ENCODE data around the gene CEP83. TPM values are rescaled to one million over a fixed set of nuclear protein-coding genes. Genes with fewer than 3 reads are reported as not detected.
A peak's percentile ranks its signal among the peaks of the same experiment; 100 is the strongest.

The CEP83 gene, protein sequence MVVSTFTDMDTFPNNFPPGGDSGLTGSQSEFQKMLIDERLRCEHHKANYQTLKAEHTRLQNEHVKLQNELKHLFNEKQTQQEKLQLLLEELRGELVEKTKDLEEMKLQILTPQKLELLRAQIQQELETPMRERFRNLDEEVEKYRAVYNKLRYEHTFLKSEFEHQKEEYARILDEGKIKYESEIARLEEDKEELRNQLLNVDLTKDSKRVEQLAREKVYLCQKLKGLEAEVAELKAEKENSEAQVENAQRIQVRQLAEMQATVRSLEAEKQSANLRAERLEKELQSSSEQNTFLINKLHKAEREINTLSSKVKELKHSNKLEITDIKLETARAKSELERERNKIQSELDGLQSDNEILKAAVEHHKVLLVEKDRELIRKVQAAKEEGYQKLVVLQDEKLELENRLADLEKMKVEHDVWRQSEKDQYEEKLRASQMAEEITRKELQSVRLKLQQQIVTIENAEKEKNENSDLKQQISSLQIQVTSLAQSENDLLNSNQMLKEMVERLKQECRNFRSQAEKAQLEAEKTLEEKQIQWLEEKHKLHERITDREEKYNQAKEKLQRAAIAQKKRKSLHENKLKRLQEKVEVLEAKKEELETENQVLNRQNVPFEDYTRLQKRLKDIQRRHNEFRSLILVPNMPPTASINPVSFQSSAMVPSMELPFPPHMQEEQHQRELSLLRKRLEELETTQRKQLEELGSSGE
- total RNA-seq, result 10 to 100 TPM; 12.8 to 15.0 TPM

DNA sequence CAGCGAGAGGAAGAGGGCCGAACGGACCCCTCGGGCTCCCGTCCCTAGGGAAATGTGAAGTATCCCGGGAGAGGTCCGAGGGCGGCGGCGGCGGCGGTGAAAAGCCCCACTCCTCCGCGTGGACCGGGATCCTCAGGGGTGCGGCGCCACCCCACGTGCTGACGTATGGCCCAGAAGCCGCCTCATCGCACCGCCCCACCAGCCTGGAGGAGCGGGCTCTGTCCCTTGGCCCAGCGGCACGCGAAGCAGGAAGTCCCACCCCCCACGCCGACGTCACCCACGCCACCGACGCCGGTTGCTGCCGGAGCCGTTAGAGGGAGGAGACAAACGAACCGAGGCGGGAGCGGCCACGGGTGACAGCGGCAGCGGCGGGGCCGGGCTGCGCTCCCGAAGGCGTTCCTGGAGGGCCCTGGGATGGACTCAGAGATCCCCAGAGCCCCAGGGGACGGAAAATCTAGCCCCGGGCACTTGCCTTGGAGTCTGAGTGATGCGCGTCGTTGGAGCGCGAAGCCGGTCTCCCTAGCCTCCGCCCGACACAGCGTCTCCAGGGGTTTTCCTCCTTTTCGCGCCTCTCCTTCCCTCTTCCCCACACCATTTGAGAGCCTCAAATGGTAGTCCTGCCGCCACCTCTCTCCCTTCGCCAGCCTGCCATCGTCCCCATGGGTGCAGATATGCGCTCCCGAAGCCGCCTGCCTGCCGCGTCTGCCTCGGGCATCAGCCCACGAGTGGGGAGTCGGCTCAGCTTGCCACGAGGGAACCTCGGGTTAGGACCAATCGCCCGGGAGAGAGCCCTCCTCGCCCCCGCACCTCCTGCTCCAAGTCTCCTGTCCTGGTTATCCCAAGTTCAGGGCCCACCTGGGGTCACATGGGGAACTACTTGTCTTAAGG lies at the start of gene CEP83:
Gene CEP83, minus strand, starts transcription at position 140 of the 888 bp plus-strand sequence. CDS start 47,377 bp downstream, outside the sequence.
- CTCF ChIA-PET, result interaction anchor here (0.9 to 1.3 kb wide), 5 partner anchors 197 to 613 kb away, joined by 3 to 6 read pairs (median 4); partner anchors contain the start of gene NR2C1

DNA sequence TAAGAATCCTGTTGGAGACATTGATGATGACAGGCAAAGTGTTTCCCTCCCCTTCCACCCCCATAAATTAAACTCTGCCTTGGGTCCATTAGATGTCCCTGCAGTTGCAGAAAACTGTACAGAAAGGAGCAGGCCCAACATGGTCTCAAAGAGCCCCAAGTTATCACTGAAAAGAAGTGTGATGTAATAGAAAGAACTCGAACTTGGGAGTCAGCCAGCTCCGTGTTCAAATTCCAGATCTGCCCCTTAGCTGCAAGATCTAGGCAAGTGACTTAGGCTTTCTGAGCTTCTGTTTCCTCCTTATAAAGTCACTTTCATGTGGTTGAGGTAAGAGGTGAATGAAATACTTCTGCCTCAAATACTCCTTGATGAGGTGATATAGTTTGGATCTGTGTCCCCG lies 49.6 kb upstream of the CEP83 start:
- POLR2A ChIA-PET, result no interaction called here
- CTCF ChIA-PET, result no interaction called here
- Mint-ChIP-seq H3K4me3 (no peak overlapping the region), H3K27ac (no peak overlapping the region), H3K36me3 (ENCODE audit: low read depth) (no peaks in the 10 kb centered on the region), H3K9me3 (peaks cover 2% of the 10 kb centered on the region), H3K27me3 (no peaks in the 10 kb centered on the region), H3K4me1 (no peaks in the 10 kb centered on the region)
- no peak for DNase-seq

More for the DNA sequence above, at the start of gene CEP83:
- H3K4me1 Mint-ChIP-seq, result peaks cover 32% of the 10 kb centered on the region
- peak within 1 kb of the TSS; percentile 89 for H3K4me3 Mint-ChIP-seq
- DNase-seq, result peak; percentile 97
- peak within 1 kb of the TSS; percentile 83 for H3K27ac Mint-ChIP-seq
- peaks cover 21% of the 10 kb centered on the region for H3K36me3 Mint-ChIP-seq (ENCODE audit: low read depth)
- H3K27me3 Mint-ChIP-seq, result peaks cover 3% of the 10 kb centered on the region
- POLR2A ChIA-PET, result interaction anchor here (0.7 to 1.8 kb wide), 9 partner anchors 9 to 1018 kb away, joined by 3 to 11 read pairs (median 3); partner anchors contain the start of gene UBE2N
- H3K9me3 Mint-ChIP-seq, result peaks cover 3% of the 10 kb centered on the region

DNA sequence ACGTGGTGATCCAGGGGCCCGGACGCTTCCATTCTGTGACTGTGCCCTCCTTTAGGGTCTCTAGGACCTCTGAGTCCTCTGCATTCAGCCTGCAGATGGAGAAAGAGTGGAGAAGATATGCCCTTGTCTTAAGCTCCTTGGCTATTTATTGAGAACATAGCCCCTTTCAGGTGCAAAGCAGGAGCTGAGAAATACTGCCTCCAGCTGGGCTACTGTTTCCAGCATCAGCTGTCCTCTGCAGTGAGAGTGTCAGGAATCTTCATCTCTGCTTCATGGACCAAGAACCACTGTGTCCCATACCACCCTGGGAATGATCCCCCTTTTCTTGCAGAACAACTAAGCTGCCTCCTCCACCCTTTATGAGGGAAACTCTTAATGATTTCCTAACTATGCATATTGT lies 47.8 kb upstream of the CEP83 start:
- Mint-ChIP-seq H3K27me3 (no peaks in the 10 kb centered on the region), H3K4me1 (no peaks in the 10 kb centered on the region), H3K9me3 (no peaks in the 10 kb centered on the region), H3K36me3 (ENCODE audit: low read depth) (no peaks in the 10 kb centered on the region), H3K27ac (no peak overlapping the region), H3K4me3 (no peak overlapping the region)
- CTCF ChIA-PET, result no interaction called here
- POLR2A ChIA-PET, result no interaction called here
- DNase-seq, result no peak

DNA sequence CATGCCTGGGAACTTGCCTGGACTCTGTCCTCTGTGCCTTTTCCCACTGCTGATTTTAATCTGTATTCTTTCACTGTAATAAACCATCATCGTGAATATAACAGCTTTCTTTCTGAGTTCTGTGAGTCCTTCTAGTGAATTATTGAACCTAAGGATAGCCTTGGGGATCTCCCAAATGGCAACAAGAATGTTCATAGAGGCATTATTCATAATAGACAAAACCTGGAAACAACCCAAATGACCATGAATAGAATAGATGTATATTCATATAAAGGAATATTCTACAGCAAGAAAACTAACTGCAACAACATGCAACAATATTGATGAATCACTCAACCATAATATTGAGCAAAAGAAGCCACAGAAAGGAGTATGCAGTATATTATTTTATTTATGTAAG lies 44.7 kb upstream of the CEP83 start:
- Mint-ChIP-seq H3K27me3 (no peaks in the 10 kb centered on the region), H3K4me3 (no peak overlapping the region), H3K9me3 (peaks cover 2% of the 10 kb centered on the region), H3K36me3 (ENCODE audit: low read depth) (no peaks in the 10 kb centered on the region), H3K27ac (no peak overlapping the region), H3K4me1 (no peaks in the 10 kb centered on the region)
- no peak for DNase-seq
- ChIA-PET CTCF (no interaction called here), POLR2A (no interaction called here)

DNA sequence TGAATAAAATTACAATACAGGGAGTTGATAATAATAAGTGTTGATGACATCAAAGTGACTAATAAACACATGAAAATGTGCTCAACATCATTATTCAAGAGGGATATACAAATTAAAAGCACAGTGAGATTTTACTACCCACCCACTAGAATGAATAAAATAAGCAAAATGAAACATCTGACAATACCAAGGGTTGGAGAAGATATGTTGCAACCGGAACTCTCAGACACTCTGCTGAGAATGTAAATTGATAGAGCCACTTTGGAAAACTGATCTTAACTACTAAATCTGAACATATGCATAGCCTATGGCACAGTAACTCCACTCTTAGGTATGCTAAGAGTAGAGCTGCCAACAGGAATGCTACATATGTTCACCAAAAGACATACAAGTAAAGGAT lies 44.0 kb upstream of the CEP83 start:
- CTCF ChIA-PET, result no interaction called here
- H3K36me3 Mint-ChIP-seq (ENCODE audit: low read depth), result no peaks in the 10 kb centered on the region
- peaks cover 3% of the 10 kb centered on the region for H3K9me3 Mint-ChIP-seq
- no peak for DNase-seq
- POLR2A ChIA-PET, result no interaction called here
- no peak overlapping the region for H3K4me3 Mint-ChIP-seq
- H3K27ac Mint-ChIP-seq, result no peak overlapping the region
- H3K4me1 Mint-ChIP-seq, result no peaks in the 10 kb centered on the region
- H3K27me3 Mint-ChIP-seq, result no peaks in the 10 kb centered on the region

DNA sequence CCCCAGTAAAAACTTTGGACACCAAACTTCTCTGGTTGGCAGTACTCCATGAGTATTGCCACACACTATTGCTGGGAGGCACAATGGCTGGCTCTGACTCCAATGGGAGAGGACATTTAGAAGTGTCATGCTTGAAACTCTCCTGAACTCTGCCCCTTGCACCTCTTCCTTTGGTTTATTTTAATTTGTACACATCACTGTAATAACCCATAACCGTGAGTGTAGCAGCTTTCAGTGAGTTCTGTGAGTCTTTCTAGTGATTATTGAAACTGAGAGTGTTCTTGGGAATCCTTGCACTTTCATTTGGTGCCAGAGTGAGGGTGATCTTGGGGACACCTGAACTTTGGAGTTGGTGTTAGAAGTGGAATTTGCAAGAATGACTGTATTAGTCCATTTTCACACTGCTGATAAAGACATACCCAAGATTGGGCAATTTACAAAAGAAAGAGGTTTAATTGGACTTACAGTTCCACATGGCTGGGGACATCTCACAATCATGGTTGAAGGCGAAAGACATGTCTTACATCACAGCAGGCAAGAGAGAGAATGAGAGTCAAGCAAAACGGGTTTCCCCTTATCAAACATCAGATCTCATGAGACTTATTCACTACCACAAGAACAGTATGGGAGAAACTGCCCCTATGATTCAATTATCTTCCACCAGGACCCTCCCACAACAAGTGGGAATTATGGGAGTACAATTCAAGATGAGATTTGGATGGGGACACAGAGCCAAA lies 41.3 kb upstream of the CEP83 start:
- Mint-ChIP-seq H3K4me1 (no peaks in the 10 kb centered on the region), H3K27me3 (peaks cover 2% of the 10 kb centered on the region), H3K27ac (no peak overlapping the region), H3K36me3 (ENCODE audit: low read depth) (no peaks in the 10 kb centered on the region), H3K4me3 (no peak overlapping the region), H3K9me3 (peaks cover 8% of the 10 kb centered on the region)
- ChIA-PET POLR2A (no interaction called here), CTCF (no interaction called here)
- DNase-seq, result no peak

DNA sequence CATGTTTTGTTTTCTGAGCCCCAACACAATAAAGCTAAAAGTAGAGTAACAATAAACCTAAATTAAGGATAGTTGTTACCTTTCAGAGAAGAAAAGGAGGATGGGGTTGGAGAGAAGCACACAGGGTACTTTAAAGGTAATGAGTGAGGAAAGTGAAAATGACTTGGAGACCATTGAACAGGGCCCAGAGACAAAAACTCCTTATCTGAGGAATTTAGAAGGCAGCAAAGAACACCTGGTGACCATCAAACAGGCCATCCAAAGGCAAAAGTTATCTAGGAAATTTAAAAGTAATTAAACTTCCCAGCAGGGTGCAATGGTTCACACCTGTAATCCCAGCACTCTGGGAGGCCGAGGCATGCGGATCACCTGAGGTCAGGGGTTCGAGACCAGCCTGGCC lies 39.0 kb upstream of the CEP83 start:
- CTCF ChIA-PET, result no interaction called here

DNA sequence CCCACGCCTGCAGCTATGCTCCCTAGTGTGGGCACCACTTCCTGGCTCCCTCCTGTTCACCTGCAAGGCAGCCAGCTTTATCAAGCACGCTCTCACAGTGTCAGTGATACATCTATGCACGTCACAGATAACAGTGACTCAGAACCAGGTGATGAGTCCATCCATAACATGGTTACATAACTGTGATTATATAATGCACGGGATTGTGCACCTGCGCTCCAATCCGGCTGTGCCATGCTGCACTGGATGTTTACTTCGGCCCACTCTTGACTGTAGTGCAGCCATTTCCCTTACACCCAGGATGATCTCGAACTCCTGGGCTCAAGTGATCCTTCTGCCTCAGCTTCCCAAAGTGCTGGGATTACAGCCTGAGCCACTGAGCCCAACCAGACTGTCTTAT lies 38.4 kb upstream of the CEP83 start:
- no peaks in the 10 kb centered on the region for H3K4me1 Mint-ChIP-seq
- no peak for DNase-seq
- peaks cover 8% of the 10 kb centered on the region for H3K9me3 Mint-ChIP-seq
- no peaks in the 10 kb centered on the region for H3K36me3 Mint-ChIP-seq (ENCODE audit: low read depth)
- POLR2A ChIA-PET, result no interaction called here
- no peak overlapping the region for H3K27ac Mint-ChIP-seq
- no peak overlapping the region for H3K4me3 Mint-ChIP-seq
- CTCF ChIA-PET, result interaction anchor here (0.6 to 1.2 kb wide), 2 partner anchors 8 to 292 kb away, joined by 3 read pairs; no protein-coding TSS in a partner anchor
- H3K27me3 Mint-ChIP-seq, result peaks cover 7% of the 10 kb centered on the region

More for the DNA sequence above, 39.0 kb upstream of the CEP83 start:
- no peak for DNase-seq
- H3K4me3 Mint-ChIP-seq, result no peak overlapping the region
- H3K36me3 Mint-ChIP-seq (ENCODE audit: low read depth), result no peaks in the 10 kb centered on the region
- H3K27ac Mint-ChIP-seq, result no peak overlapping the region
- H3K9me3 Mint-ChIP-seq, result peaks cover 8% of the 10 kb centered on the region
- POLR2A ChIA-PET, result no interaction called here
- peaks cover 7% of the 10 kb centered on the region for H3K27me3 Mint-ChIP-seq
- H3K4me1 Mint-ChIP-seq, result no peaks in the 10 kb centered on the region

DNA sequence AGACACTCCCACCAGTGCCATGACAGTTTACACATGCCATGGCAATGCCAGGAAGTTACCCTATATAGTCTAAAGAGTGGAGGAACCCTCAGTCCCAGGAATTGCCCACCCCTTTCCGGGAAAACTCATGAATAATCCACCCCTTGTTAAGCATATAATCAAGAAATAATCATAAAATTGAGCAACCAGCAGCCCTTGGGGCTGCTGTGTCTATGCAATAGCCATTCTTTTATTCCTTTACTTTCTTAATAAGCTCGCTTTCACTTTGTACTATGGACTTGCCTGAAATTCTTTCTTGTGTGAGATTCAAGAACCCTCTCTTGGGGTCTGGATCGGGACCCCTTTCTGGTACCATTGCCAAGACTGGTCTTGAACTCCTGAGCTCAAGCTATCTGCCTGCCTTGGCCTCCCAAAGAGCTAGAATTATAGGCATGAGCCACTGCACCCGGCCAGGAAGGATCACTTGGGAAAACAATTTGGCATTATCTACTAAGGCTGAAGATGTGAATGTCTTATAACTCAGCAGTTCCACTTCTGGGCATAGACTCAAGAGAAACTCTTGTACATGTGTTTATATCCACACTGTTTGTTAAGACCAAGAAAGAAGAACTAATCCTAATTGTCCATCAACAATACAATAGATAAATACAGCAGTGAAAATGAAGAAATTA lies 35.9 kb upstream of the CEP83 start:
- no peaks in the 10 kb centered on the region for H3K4me1 Mint-ChIP-seq
- no peak overlapping the region for H3K27ac Mint-ChIP-seq
- POLR2A ChIA-PET, result no interaction called here
- CTCF ChIA-PET, result no interaction called here
- H3K27me3 Mint-ChIP-seq, result peaks cover 13% of the 10 kb centered on the region
- DNase-seq, result no peak
- H3K4me3 Mint-ChIP-seq, result no peak overlapping the region
- peaks cover 6% of the 10 kb centered on the region for H3K9me3 Mint-ChIP-seq
- H3K36me3 Mint-ChIP-seq (ENCODE audit: low read depth), result no peaks in the 10 kb centered on the region

DNA sequence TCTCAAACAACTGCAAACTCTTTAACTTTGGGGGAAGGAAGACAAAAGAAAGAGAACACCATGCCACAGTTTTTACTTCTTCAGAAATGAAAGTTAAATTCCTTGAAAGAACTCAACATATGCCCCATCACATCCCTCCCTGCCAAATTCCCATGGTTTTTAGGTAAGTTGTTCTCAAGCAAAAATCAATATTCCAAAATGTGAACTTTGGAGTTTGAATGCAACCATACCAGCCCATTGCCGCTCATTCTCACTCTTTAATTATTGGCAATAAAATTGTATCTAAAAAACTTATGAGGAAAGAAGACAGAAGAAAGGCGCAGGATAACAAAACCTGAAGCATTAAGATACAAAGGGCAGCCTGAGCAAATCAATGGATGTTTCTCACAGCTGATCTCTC lies 31.8 kb upstream of the CEP83 start:
- ChIA-PET CTCF (no interaction called here), POLR2A (interaction anchor here (1.6 kb wide), 1 partner anchor 13 kb away, joined by 3 read pairs; no protein-coding TSS in a partner anchor)
- Mint-ChIP-seq H3K27me3 (peaks cover 13% of the 10 kb centered on the region), H3K9me3 (peaks cover 3% of the 10 kb centered on the region), H3K36me3 (ENCODE audit: low read depth) (no peaks in the 10 kb centered on the region), H3K4me1 (no peaks in the 10 kb centered on the region), H3K27ac (no peak overlapping the region), H3K4me3 (no peak overlapping the region)
- DNase-seq, result no peak

DNA sequence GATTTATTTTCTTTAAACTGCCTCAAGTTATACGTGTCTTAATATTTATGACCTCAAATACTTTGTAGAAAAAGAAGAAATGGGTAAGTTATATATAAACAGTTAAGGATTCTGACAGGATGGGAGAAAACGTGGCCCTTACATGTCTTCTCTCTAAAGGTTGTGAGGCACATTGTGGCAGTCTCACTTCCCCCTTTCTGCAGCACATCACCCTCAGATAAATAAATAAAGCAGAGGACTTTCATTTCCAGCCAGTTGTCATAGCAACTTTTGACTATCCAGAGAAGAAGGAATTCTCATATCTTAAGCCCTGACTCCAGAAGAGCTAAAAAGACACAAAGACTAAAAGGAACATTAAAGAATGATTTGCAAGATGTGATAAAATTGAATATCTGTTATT lies 28.8 kb upstream of the CEP83 start:
- no peak for DNase-seq
- POLR2A ChIA-PET, result no interaction called here

DNA sequence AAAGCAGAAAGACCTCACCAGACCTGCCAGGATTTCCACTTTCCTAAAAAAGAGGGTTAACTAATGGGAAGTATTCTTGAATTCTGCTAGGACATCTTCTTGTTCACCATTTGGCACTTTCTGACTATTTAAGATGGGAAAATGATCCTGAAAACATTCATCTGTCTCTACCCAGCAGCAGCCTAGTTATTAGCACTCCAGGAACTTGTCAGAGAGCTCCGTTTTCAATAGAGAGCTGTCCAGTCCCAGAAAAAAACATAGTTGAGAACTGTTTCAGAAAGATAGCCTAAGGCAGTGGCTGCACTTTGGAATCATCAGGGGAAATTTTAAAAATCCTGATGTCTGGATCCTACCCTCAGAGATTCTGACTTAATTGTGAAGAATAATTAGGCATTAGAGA lies 22.1 kb upstream of the CEP83 start:
- Mint-ChIP-seq H3K4me3 (no peak overlapping the region), H3K9me3 (no peaks in the 10 kb centered on the region), H3K27me3 (peaks cover 9% of the 10 kb centered on the region), H3K27ac (no peak overlapping the region), H3K4me1 (no peaks in the 10 kb centered on the region), H3K36me3 (ENCODE audit: low read depth) (no peaks in the 10 kb centered on the region)
- ChIA-PET CTCF (no interaction called here), POLR2A (no interaction called here)
- DNase-seq, result no peak

More for the DNA sequence above, 28.8 kb upstream of the CEP83 start:
- no peak overlapping the region for H3K4me3 Mint-ChIP-seq
- H3K36me3 Mint-ChIP-seq (ENCODE audit: low read depth), result no peaks in the 10 kb centered on the region
- CTCF ChIA-PET, result interaction anchor here (0.6 kb wide), 1 partner anchor 343 kb away, joined by 3 read pairs; no protein-coding TSS in a partner anchor
- H3K27me3 Mint-ChIP-seq, result peaks cover 6% of the 10 kb centered on the region
- H3K4me1 Mint-ChIP-seq, result no peaks in the 10 kb centered on the region
- no peaks in the 10 kb centered on the region for H3K9me3 Mint-ChIP-seq
- H3K27ac Mint-ChIP-seq, result no peak overlapping the region
